Stimulated activated CD8-positive, alpha-beta memory T cell treated with anti-CD3 and anti-CD28 coated beads, Interleukin-15, amount 100 ng/mL, for 48 hours (primary cell): Measurements from ENCODE around the gene TRIM7.
"Not testable (repeated sequence)": the region's sequence is repeated elsewhere in the genome, so short reads cannot be mapped to it uniquely, and the experiment has no call there.

Source experiments
- DNase-seq, 2 donors: peaks; one replicate each; pipeline ENCODE4 v3.0.0-alpha.2; 2020; ENCODE audit warnings: low read depth in 2 of 2

TRIM7 gene

GRCh38 chr5:181212934-181213333 lies 7.9 kb upstream of the TRIM7 start:
- DNase-seq: no peak

GRCh38 chr5:181212080-181212479 lies 7.1 kb upstream of the TRIM7 start:
- no peak for DNase-seq

GRCh38 chr5:181211208-181211607 lies 6.2 kb upstream of the TRIM7 start:
- DNase-seq: no peak

- DNase-seq: not testable (repeated sequence)
Measured at GRCh38 chr5:181210698-181211097, 5.7 kb upstream of the TRIM7 start.

- DNase-seq: not testable (repeated sequence)
Measured at GRCh38 chr5:181210148-181210547, 5.2 kb upstream of the TRIM7 start.

- not testable (repeated sequence) for DNase-seq
Measured at GRCh38 chr5:181209006-181209405, 4.0 kb upstream of the TRIM7 start.

- DNase-seq: no peak
Measured at GRCh38 chr5:181207960-181208253, 2.9 kb upstream of the TRIM7 start.

GRCh38 chr5:181207214-181207959 lies 2.4 kb upstream of the TRIM7 start:
- peak; percentile 73 to 74 for DNase-seq

- no peak for DNase-seq
Measured at GRCh38 chr5:181205761-181206649, 1.0 kb upstream of the TRIM7 start.

GRCh38 chr5:181204113-181204825 lies 727 bp downstream of the TRIM7 start:
- no peak for DNase-seq

- DNase-seq: no peak
Measured at GRCh38 chr5:181203777-181204112, 1.3 kb downstream of the TRIM7 start.

- DNase-seq: no peak
Measured at GRCh38 chr5:181203093-181203711, 1.8 kb downstream of the TRIM7 start.

GRCh38 chr5:181200816-181201215 lies 4.2 kb downstream of the TRIM7 start:
- no peak for DNase-seq

- no peak for DNase-seq
Measured at GRCh38 chr5:181199881-181200638, 4.9 kb downstream of the TRIM7 start.

GRCh38 chr5:181198905-181199519 lies 6.0 kb downstream of the TRIM7 start:
- no peak for DNase-seq

- DNase-seq: no peak
Measured at GRCh38 chr5:181198106-181198685, 6.8 kb downstream of the TRIM7 start.

GRCh38 chr5:181197326-181197951 lies 7.6 kb downstream of the TRIM7 start:
- no peak for DNase-seq

GRCh38 chr5:181195249-181195761 lies 9.7 kb downstream of the TRIM7 start:
- DNase-seq: no peak

GRCh38 chr5:181194489-181195248 lies 10.3 kb downstream of the TRIM7 start:
- no peak for DNase-seq
